Lower leg skin (tissue), 4 donors: Measurements from ENCODE around the gene ADAT1. TPM values are rescaled to one million over a fixed set of nuclear protein-coding genes. Genes with fewer than 3 reads are reported as not detected.

Experiments used
- DNase-seq, 2 donors: peaks; one replicate each; pipeline ENCODE4 v3.0.0-alpha.2; 2019; ENCODE audit warnings: low spot score in 2 of 2
- H3K4me3 ChIP-seq: fragments of 200-600 bp; sonication (generic); 2 replicates; pipeline ENCODE4 v1.5.1; 2017; ENCODE audit warnings: mild to moderate bottlenecking, low read depth; ENCODE audit not compliant: poor library complexity, severe bottlenecking
- CTCF ChIP-seq, 3 donors: fragments of 450-650 bp; IDR thresholded peaks; one replicate each; pipeline ENCODE4 v1.5.1; 2016; ENCODE audit warnings: antibody characterized with exemption in 3 of 3, mild to moderate bottlenecking in 3 of 3, moderate library complexity in 2 of 3
- POLR2A ChIP-seq, 2 donors: fragments of 450-650 bp; IDR thresholded peaks; one replicate each; pipeline ENCODE4 v1.6.1; 2016 to 2017; ENCODE audit warnings: antibody characterized with exemption in 2 of 2, mild to moderate bottlenecking in 1 of 2, moderate library complexity in 1 of 2
- WGBS, 2 donors: methylation state at CpG; one replicate each; pipeline ENCODE4 v1.1.5; 2018; 5-methylcytosine and 5-hydroxymethylcytosine counted together
- intact Hi-C: fragments of 100-400 bp; cut with DNase I; formaldehyde crosslinking; loops from one replicate; pipeline ENCODE4 v1.15.0; 2023; ENCODE audit warnings: low total_unique reads
- total RNA-seq, 4 donors: library from RNA; depleted of rRNA; stranded (reverse); fragments of >200 nt; gene quantifications; one replicate each; pipeline ENCODE4 v1.1.0, GENCODE V29; 2016

ADAT1 gene
- total RNA-seq, 4 donors from 2014 or later: 36.5 to 48.9 (median 42.1) TPM

- intact Hi-C loops: no loop called here
- TF ChIP-seq POLR2A (IDR thresholded peaks at IDR 0.05): no peak
- no peak for TF ChIP-seq CTCF (IDR thresholded peaks at IDR 0.05)
- 86 to 89% methylated on average over 2 of the region's 2 CpGs for WGBS, 2 donors
- DNase-seq: no peak
- H3K4me3 ChIP-seq: no peak overlapping the region
Measured at GRCh38 chr16:75578725-75579124, 44.4 kb downstream of the ADAT1 start.

- peak in 1 of 2 donors; percentile 9 for DNase-seq
- intact Hi-C loops: no loop called here
- WGBS, 2 donors: 93 to 94% methylated on average over 7 of the region's 7 CpGs
- H3K4me3 ChIP-seq: no peak overlapping the region
- no peak for TF ChIP-seq CTCF (IDR thresholded peaks at IDR 0.05)
Measured at GRCh38 chr16:75578212-75578611, 44.9 kb downstream of the ADAT1 start.

- intact Hi-C loops: no loop called here
- H3K4me3 ChIP-seq: no peak overlapping the region
- 50 to 57% methylated on average over 3 of the region's 3 CpGs for WGBS, 2 donors
- peak in 1 of 2 donors; percentile 58 for DNase-seq
- no peak for TF ChIP-seq CTCF (IDR thresholded peaks at IDR 0.05)
- no peak for TF ChIP-seq POLR2A (IDR thresholded peaks at IDR 0.05)
Measured at GRCh38 chr16:75576384-75576811, 46.7 kb downstream of the ADAT1 start.

- intact Hi-C loops: no loop called here
- DNase-seq: peak in 1 of 2 donors; percentile 6
- 61 to 64% methylated on average over 3 of the region's 3 CpGs for WGBS, 2 donors
- no peak overlapping the region for H3K4me3 ChIP-seq
- TF ChIP-seq POLR2A (IDR thresholded peaks at IDR 0.05) (no peak), CTCF (IDR thresholded peaks at IDR 0.05) (no peak)
Measured at GRCh38 chr16:75575958-75576357, 47.1 kb downstream of the ADAT1 start.

GRCh38 chr16:75573955-75574354, 49.1 kb downstream of the ADAT1 start:
- WGBS, 2 donors: 78 to 89% methylated on average over 5 of the region's 5 CpGs
- intact Hi-C loops: no loop called here
- DNase-seq: peak in 1 of 2 donors; percentile 32

More at GRCh38 chr16:75573955-75574354, 49.1 kb downstream of the ADAT1 start:
- H3K4me3 ChIP-seq: no peak overlapping the region
- TF ChIP-seq CTCF (IDR thresholded peaks at IDR 0.05) (no peak), POLR2A (IDR thresholded peaks at IDR 0.05) (no peak)
